GM12878 (cell line): ENCODE results near the gene PIWIL4. TPM values are rescaled to one million over a fixed set of nuclear protein-coding genes. Genes with fewer than 3 reads are reported as not detected.

Experiments used
- ATAC-seq: fragments of 200-7000 bp; cut with Tn5 transposase; 3 replicates; pipeline ENCODE4 v1.9.1; 2020; ENCODE audit warnings: mild to moderate bottlenecking, moderate library complexity
- BruUV-seq: library from RNA; stranded (reverse); fragments of 400-500 nt; replicated peaks from 2 replicates; lab custom pipeline; 2021; lab: Mats Ljungman, UMichigan
- CTCF ChIA-PET: fragments of 300-600 bp; sonication (Branson Sonifier 250); formaldehyde crosslinking; extraction: SDS; loops from one replicate; lab custom pipeline; 2021; ENCODE audit warnings: inconsistent platforms; lab: Yijun Ruan, JAX
- POLR2A ChIA-PET: fragments of 350-600 bp; formaldehyde crosslinking; extraction: SDS; loops from one replicate; lab custom pipeline; 2021; ENCODE audit warnings: inconsistent platforms; lab: Charles Lee
- RAD21 ChIA-PET: fragments of 300-600 bp; sonication (Branson Sonifier 250); formaldehyde crosslinking; loops from one replicate; lab custom pipeline; 2023; ENCODE audit warnings: antibody characterized with exemption; ENCODE audit not compliant: unreplicated experiment; lab: Charles Lee
- SMC1A ChIA-PET: fragments of 300-600 bp; sonication (Branson Sonifier 250); formaldehyde crosslinking; loops from one replicate; lab custom pipeline; 2023; ENCODE audit not compliant: unreplicated experiment, uncharacterized antibody; lab: Charles Lee
- DNase-seq: peaks from one replicate; pipeline ENCODE4 v3.0.0-alpha.2; 2011; ENCODE audit warnings: low read depth, low spot score
- FAIRE-seq: peaks from 3 replicates; lab custom pipeline; 2011; peaks lifted over from hg19 to GRCh38; lab: Jason Lieb, UNC
- H2AFZ ChIP-seq: 2 replicates; pipeline ENCODE4 v1.6.0; 2011; ENCODE audit warnings: low read depth, low read length, control low read depth; ENCODE audit not compliant: control insufficient read depth
- H3K27ac ChIP-seq: 2 replicates; pipeline ENCODE4 v1.5.1; 2011; ENCODE audit warnings: control low read depth; ENCODE audit not compliant: control insufficient read depth, insufficient read depth
- H3K27me3 ChIP-seq, 2 experiments: replicated peaks in 1 of 2; 2 replicates each; pipeline versions ENCODE4 v1.6.0 to v1.6.1; 2011; ENCODE audit warnings: low read length in 1 of 2; ENCODE audit not compliant: control insufficient read depth in 2 of 2, insufficient read depth in 2 of 2
- H3K36me3 ChIP-seq, 2 experiments: 2 replicates each; pipeline ENCODE4 v1.5.1; 2011; ENCODE audit warnings: low read length in 1 of 2; ENCODE audit not compliant: control insufficient read depth in 2 of 2, insufficient read depth in 2 of 2
- H3K4me1 ChIP-seq: 2 replicates; pipeline ENCODE4 v1.6.1; 2011; ENCODE audit warnings: mild to moderate bottlenecking, low read length, moderate library complexity, mixed read lengths; ENCODE audit not compliant: control insufficient read depth, insufficient read depth
- H3K4me2 ChIP-seq: 2 replicates; pipeline ENCODE4 v1.6.0; 2011; ENCODE audit warnings: control low read depth; ENCODE audit not compliant: control insufficient read depth, insufficient read depth
- H3K4me3 ChIP-seq: fragments of 200-600 bp; sonication (generic); 2 replicates; pipeline ENCODE4 v1.5.1; 2016
- H3K79me2 ChIP-seq: 2 replicates; pipeline ENCODE4 v1.6.0; 2011; ENCODE audit warnings: low read length; ENCODE audit not compliant: control insufficient read depth, insufficient read depth
- H3K9ac ChIP-seq: 2 replicates; pipeline ENCODE4 v1.8.0; 2011; ENCODE audit warnings: low read length, control low read depth, mixed read lengths; ENCODE audit not compliant: control insufficient read depth, insufficient read depth
- H3K9me3 ChIP-seq: replicated peaks from 3 replicates; pipeline ENCODE4 v1.5.1; 2011; ENCODE audit warnings: mild to moderate bottlenecking, low read length; ENCODE audit not compliant: control insufficient read depth, insufficient read depth
- H4K20me1 ChIP-seq: 2 replicates; pipeline ENCODE4 v1.6.0; 2011; ENCODE audit not compliant: control insufficient read depth, insufficient read depth
- ATF7 ChIP-seq: fragments of 450-650 bp; IDR thresholded peaks from 2 replicates; pipeline ENCODE4 v1.6.1; 2016; ENCODE audit warnings: low read depth, mild to moderate bottlenecking
- CREB1 ChIP-seq: IDR thresholded peaks from 2 replicates; pipeline ENCODE4 v1.6.1; 2012; ENCODE audit warnings: low read depth, mild to moderate bottlenecking, inconsistent platforms
- E2F4 ChIP-seq: IDR thresholded peaks from 2 replicates; pipeline ENCODE4 v1.6.1; 2012; ENCODE audit warnings: low read depth, low read length, improper control_type of control experiment
- ESRRA ChIP-seq: IDR thresholded peaks from 2 replicates; pipeline ENCODE4 v1.6.1; 2012; ENCODE audit warnings: mild to moderate bottlenecking, low read length, improper control_type of control experiment
- EZH2 ChIP-seq: IDR thresholded peaks from 2 replicates; pipeline ENCODE4 v1.6.1; 2012; ENCODE audit warnings: low read depth, mild to moderate bottlenecking, control low read depth, inconsistent platforms, low read length, borderline replicate concordance; ENCODE audit not compliant: control insufficient read depth
- MEF2B ChIP-seq: fragments of 450-650 bp; IDR thresholded peaks from 2 replicates; pipeline ENCODE4 v1.6.1; 2018; ENCODE audit warnings: mild to moderate bottlenecking, moderate library complexity; ENCODE audit not compliant: partially characterized antibody, poor library complexity, severe bottlenecking
- NBN ChIP-seq: fragments of 450-650 bp; IDR thresholded peaks from 2 replicates; pipeline ENCODE4 v1.6.1; 2016
- NFYA ChIP-seq: IDR thresholded peaks from 2 replicates; pipeline ENCODE4 v1.6.1; 2011; ENCODE audit warnings: low read depth, mild to moderate bottlenecking, low read length, improper control_type of control experiment, borderline replicate concordance
- PAX8 ChIP-seq: fragments of 450-650 bp; IDR thresholded peaks from 2 replicates; pipeline ENCODE4 v1.6.1; 2017; ENCODE audit warnings: mild to moderate bottlenecking, moderate library complexity
- RAD21 ChIP-seq: IDR thresholded peaks from 2 replicates; pipeline ENCODE4 v1.6.1; 2011; ENCODE audit warnings: mild to moderate bottlenecking, low read depth, low read length, moderate library complexity; ENCODE audit not compliant: insufficient read depth
- RAD51 ChIP-seq: fragments of 450-650 bp; IDR thresholded peaks from 2 replicates; pipeline ENCODE4 v1.6.1; 2016; ENCODE audit warnings: moderate library complexity, mild to moderate bottlenecking, inconsistent platforms
- RELA ChIP-seq: fragments of 450-650 bp; IDR thresholded peaks from 2 replicates; pipeline ENCODE4 v1.8.0; 2014; ENCODE audit warnings: borderline replicate concordance; ENCODE audit not compliant: partially characterized antibody
- SMAD1 ChIP-seq: fragments of 450-650 bp; IDR thresholded peaks from 2 replicates; pipeline ENCODE4 v1.6.1; 2018; ENCODE audit warnings: mild to moderate bottlenecking, low read depth; ENCODE audit not compliant: partially characterized antibody
- SREBF1 ChIP-seq: IDR thresholded peaks from 2 replicates; pipeline ENCODE4 v1.6.1; 2012; ENCODE audit warnings: mild to moderate bottlenecking, low read length
- SRF ChIP-seq, 2 experiments: IDR thresholded peaks; 2 replicates each; pipeline ENCODE4 v1.6.1; 2011; ENCODE audit warnings: low read depth in 2 of 2, low read length in 2 of 2, mild to moderate bottlenecking in 1 of 2, moderate library complexity in 1 of 2
- YBX1 ChIP-seq: fragments of 450-650 bp; IDR thresholded peaks from 2 replicates; pipeline ENCODE4 v1.6.1; 2016; ENCODE audit warnings: antibody characterized with exemption
- ZBED1 ChIP-seq: IDR thresholded peaks from 2 replicates; pipeline ENCODE4 v1.6.1; 2016; ENCODE audit warnings: borderline replicate concordance
- ZNF217 ChIP-seq: fragments of 450-650 bp; IDR thresholded peaks from 2 replicates; pipeline ENCODE4 v1.6.1; 2017; ENCODE audit warnings: antibody characterized with exemption, mild to moderate bottlenecking
- WGBS: methylation state at CpG from one replicate; pipeline ENCODE4 v1.1.6; 2016; ENCODE audit warnings: low lambda C conversion rate; ENCODE audit not compliant: insufficient replicate concordance, insufficient coverage; ENCODE audit errors: missing lambda C conversion rate; 5-methylcytosine and 5-hydroxymethylcytosine counted together
- in situ Hi-C: fragments of 300-500 bp; cut with MboI; formaldehyde crosslinking; loops from 9 replicates; pipeline ENCODE4 v1.14.3; 2018; ENCODE audit warnings: mixed read lengths
- intact Hi-C: fragments of 100-400 bp; cut with micrococcal nuclease; formaldehyde crosslinking; loops from one replicate; pipeline ENCODE4 v1.14.2; 2022; ENCODE audit not compliant: unreplicated experiment
- polyA plus RNA-seq, 11 experiments: library from polyadenylated mRNA; depleted of rRNA in 4 of 11; unstranded in 6 of 11; stranded (reverse) in 5 of 11; fragments of >200 nt; fragmentation: Nextera tagmentation in 4 of 11; fragmentation: Illumina TruSeq in 1 of 11; extraction: Ambion mirVana in 4 of 11; extraction: Trizol in 1 of 11; gene quantifications; 1 replicate in 1 of 11; 2 replicates in 10 of 11; pipeline versions ENCODE4 v1.2.1 to v1.2.3, GENCODE V29; 2011 to 2016; ENCODE audit warnings: inconsistent platforms in 2 of 11, missing spikeins in 2 of 11, low read depth in 1 of 11
- total RNA-seq, 4 experiments: library from RNA; depleted of rRNA in 3 of 4; stranded (reverse); fragments of >200 nt in 3 of 4; fragmentation: Illumina TruSeq in 1 of 4; extraction: Trizol in 1 of 4; gene quantifications; 2 replicates each; pipeline versions ENCODE4 v1.2.1 to v1.2.3, GENCODE V29; 2013 to 2021

The PIWIL4 gene
- total and polyA plus RNA-seq, 10 of the 15 experiments (the other 5 are each of a cell fraction or from before 2014, with no cell fraction given): 0.23 to 13.3 (median 0.47) TPM

DNA sequence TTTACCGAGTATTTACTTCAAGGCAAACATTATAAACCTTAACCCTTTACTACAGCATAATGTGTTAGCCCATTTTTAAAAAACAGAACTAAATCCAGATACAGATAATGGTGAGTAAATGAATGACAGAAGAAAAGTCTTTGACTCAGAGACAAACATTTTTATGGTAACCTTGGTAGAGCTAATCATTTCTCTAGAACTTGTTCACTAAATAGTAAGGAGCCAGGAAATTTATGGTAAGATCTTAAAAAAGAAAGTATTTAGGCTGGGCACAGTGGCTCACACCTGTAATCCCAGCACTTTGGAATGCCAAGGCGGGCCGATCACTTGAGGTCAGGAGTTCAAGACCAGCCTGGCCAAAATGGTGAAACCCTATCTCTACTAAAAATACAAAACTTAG, 35.0 kb upstream of the PIWIL4 start:
- H3K9me3 ChIP-seq: no peaks in the 10 kb centered on the region
- no peak for TF ChIP-seq NFYA
- no peak for TF ChIP-seq E2F4
- no peak for TF ChIP-seq MEF2B
- no peak overlapping the region for H3K4me2 ChIP-seq
- BruUV-seq: no TSS peak
- H3K36me3 ChIP-seq: no peaks in the 10 kb centered on the region
- ChIA-PET CTCF (interaction anchor here (0.7 to 3.0 kb wide), 5 partner anchors 10 to 70 kb away, joined by 3 to 13 read pairs (median 4); partner anchors contain the start of gene C11orf97), POLR2A (no interaction called here), SMC1A (interaction anchor here (0.9 to 3.1 kb wide), 2 partner anchors 15 to 71 kb away, joined by 3 to 21 read pairs; no protein-coding TSS in a partner anchor), RAD21 (no interaction called here)
- ATAC-seq: no peak
- WGBS: 64% methylated on average over 3 of the region's 3 CpGs
- in situ Hi-C loops (no loop called here), intact Hi-C loops (no loop called here)
- no peak for DNase-seq
- no peak for FAIRE-seq
- no peak overlapping the region for H2AFZ ChIP-seq
- H3K27me3 ChIP-seq: no peaks in the 10 kb centered on the region
- H4K20me1 ChIP-seq: no peaks in the 10 kb centered on the region
- H3K4me3 ChIP-seq: no peak overlapping the region
- no peaks in the 10 kb centered on the region for H3K4me1 ChIP-seq
- no peaks in the 10 kb centered on the region for H3K79me2 ChIP-seq
- no peak overlapping the region for H3K27ac ChIP-seq
- no peak overlapping the region for H3K9ac ChIP-seq

GRCh38 chr11:94533206-94533605, 34.0 kb upstream of the PIWIL4 start:
- Histone ChIP-seq H3K9ac (no peak overlapping the region), H3K4me2 (no peak overlapping the region), H3K27ac (no peak overlapping the region), H3K9me3 (no peaks in the 10 kb centered on the region), H3K27me3 (no peaks in the 10 kb centered on the region), H2AFZ (no peak overlapping the region), H3K36me3 (no peaks in the 10 kb centered on the region), H3K4me3 (no peak overlapping the region), H3K79me2 (no peaks in the 10 kb centered on the region), H3K4me1 (no peaks in the 10 kb centered on the region), H4K20me1 (no peaks in the 10 kb centered on the region)
- ChIA-PET CTCF (interaction anchor here (0.8 to 3.0 kb wide), 9 partner anchors 11 to 69 kb away, joined by 3 to 13 read pairs (median 4); no protein-coding TSS in a partner anchor), POLR2A (interaction anchor here (1.2 to 1.5 kb wide), 3 partner anchors 11 to 63 kb away, joined by 3 to 5 read pairs (median 4); partner anchors contain the start of gene FUT4), SMC1A (interaction anchor here (0.7 to 3.1 kb wide), 11 partner anchors 10 to 70 kb away, joined by 3 to 21 read pairs (median 4); partner anchors contain the start of gene C11orf97), RAD21 (interaction anchor here (0.9 to 1.0 kb wide), 3 partner anchors 13 to 70 kb away, joined by 3 to 4 read pairs (median 3); no protein-coding TSS in a partner anchor)
- FAIRE-seq (no peak), ATAC-seq (no peak), DNase-seq (no peak)
- intact Hi-C loops (no loop called here), in situ Hi-C loops (no loop called here)
- BruUV-seq: no TSS peak
- WGBS: 100% methylated on average over 1 of the region's 1 CpG
- TF ChIP-seq SRF (IDR thresholded peaks at IDR 0.05; ENCODE audit: low read depth in 2 of 2, low read length in 2 of 2) (no peak), SREBF1 (no peak), CREB1 (no peak), ATF7 (no peak), RAD21 (no peak), PAX8 (no peak), SMAD1 (no peak), ESRRA (no peak), YBX1 (no peak), ZNF217 (no peak), RELA (no peak), ZBED1 (no peak), RAD51 (no peak), NBN (no peak), EZH2 (no peak)
